B cell (primary cell): Measurements from ENCODE around the gene DNAL1. TPM values are rescaled to one million over a fixed set of nuclear protein-coding genes. Genes with fewer than 3 reads are reported as not detected.

Experiments used
- ATAC-seq: fragments of 200-7000 bp; cut with Tn5 transposase; one replicate; pipeline ENCODE4 v1.10.0; 2021; ENCODE audit warnings: low read depth, mild to moderate bottlenecking, moderate number of reproducible peaks, moderate library complexity
- CTCF ChIA-PET: fragments of 350-600 bp; sonication (Branson Sonifier 250); formaldehyde crosslinking; loops from one replicate; lab custom pipeline; 2021; ENCODE audit warnings: antibody characterized with exemption, inconsistent platforms; lab: Charles Lee
- POLR2A ChIA-PET: fragments of 350-600 bp; sonication (Branson Sonifier 250); formaldehyde crosslinking; loops from one replicate; lab custom pipeline; 2021; ENCODE audit warnings: antibody characterized with exemption; lab: Charles Lee
- DNase-seq: peaks from one replicate; pipeline ENCODE4 v3.0.0; 2013
- H2AFZ ChIP-seq: 2 replicates; pipeline ENCODE4 v1.6.1; 2012; ENCODE audit warnings: mild to moderate bottlenecking, low read depth, low read length; ENCODE audit not compliant: insufficient read depth, poor library complexity, severe bottlenecking
- H3K27ac ChIP-seq, 2 donors: 1 replicate in 1 of 2; 2 replicates in 1 of 2; pipeline ENCODE4 v1.5.1; 2012 to 2013; ENCODE audit warnings: low read length in 2 of 2, mild to moderate bottlenecking in 2 of 2, moderate library complexity in 1 of 2
- H3K27me3 ChIP-seq, 4 experiments: fragments of 200-600 bp in 1 of 4; sonication (generic) in 1 of 4; replicated peaks in 1 of 4; 1 replicate in 2 of 4; 2 replicates in 2 of 4; pipeline versions ENCODE4 v1.6.1 to v1.7.0; 2013 to 2016; ENCODE audit warnings: low read length in 3 of 4, mild to moderate bottlenecking in 2 of 4, mixed read lengths in 1 of 4, moderate library complexity in 1 of 4; ENCODE audit not compliant: insufficient read depth in 4 of 4, control insufficient read depth in 3 of 4; ENCODE audit errors: control extremely low read depth in 1 of 4
- H3K36me3 ChIP-seq, 2 experiments: replicated peaks in 1 of 2; 1 replicate in 1 of 2; 2 replicates in 1 of 2; pipeline versions ENCODE4 v1.6.1 to v1.7.1; 2013; ENCODE audit warnings: low read length in 1 of 2; ENCODE audit not compliant: insufficient read depth in 2 of 2, control insufficient read depth in 1 of 2; ENCODE audit errors: control extremely low read depth in 1 of 2, extremely low read depth in 1 of 2
- H3K4me1 ChIP-seq, 2 donors: fragments of 200-600 bp in 1 of 2; sonication (generic) in 1 of 2; 1 replicate in 1 of 2; 2 replicates in 1 of 2; pipeline versions ENCODE4 v1.5.1 to v1.6.1; 2013 to 2017; ENCODE audit warnings: low read length in 2 of 2; ENCODE audit not compliant: control insufficient read depth in 2 of 2, insufficient read depth in 2 of 2
- H3K4me2 ChIP-seq: replicated peaks from 2 replicates; pipeline ENCODE3; 2012; ENCODE audit warnings: mild to moderate bottlenecking, low read depth, low read length; ENCODE audit not compliant: poor library complexity, severe bottlenecking
- H3K4me3 ChIP-seq, 5 experiments: fragments of 200-600 bp in 1 of 5; sonication (generic) in 1 of 5; 1 replicate in 3 of 5; 2 replicates in 2 of 5; pipeline versions ENCODE4 v1.5.1 to v1.7.0; 2011 to 2016; ENCODE audit warnings: low read length in 4 of 5, mild to moderate bottlenecking in 4 of 5, low read depth in 2 of 5, control low read depth in 1 of 5, moderate library complexity in 1 of 5; ENCODE audit not compliant: insufficient read depth in 1 of 5; ENCODE audit errors: control extremely low read depth in 1 of 5, extremely low read depth in 1 of 5
- H3K79me2 ChIP-seq: fragments of 200-600 bp; sonication (generic); one replicate; pipeline ENCODE4 v1.6.0; 2016; ENCODE audit warnings: low read length; ENCODE audit not compliant: control insufficient read depth, insufficient read depth
- H3K9ac ChIP-seq: fragments of 200-600 bp; sonication (generic); 2 replicates; pipeline ENCODE4 v1.6.1; 2017; ENCODE audit warnings: mild to moderate bottlenecking, low read length, moderate library complexity
- H3K9me3 ChIP-seq, 3 donors: one replicate each; pipeline versions ENCODE4 v1.6.1 to v1.7.1; 2013; ENCODE audit warnings: low read length in 2 of 3; ENCODE audit not compliant: control insufficient read depth in 2 of 3, insufficient read depth in 1 of 3; ENCODE audit errors: control extremely low read depth in 1 of 3
- H4K20me1 ChIP-seq: 2 replicates; pipeline ENCODE4 v1.6.0; 2012; ENCODE audit warnings: mild to moderate bottlenecking, low read length; ENCODE audit not compliant: insufficient read depth, control insufficient read depth, poor library complexity, severe bottlenecking
- H3K27ac Mint-ChIP-seq: one replicate; pipeline ENCODE4 v1.8.0; 2021; ENCODE audit warnings: mixed read lengths
- H3K27me3 Mint-ChIP-seq: one replicate; pipeline ENCODE4 v1.8.0; 2021; ENCODE audit warnings: mixed read lengths
- H3K4me1 Mint-ChIP-seq: one replicate; pipeline ENCODE4 v1.8.0; 2021; ENCODE audit warnings: mixed read lengths
- H3K4me3 Mint-ChIP-seq: one replicate; pipeline ENCODE4 v1.8.0; 2021; ENCODE audit warnings: mixed read lengths
- H3K9me3 Mint-ChIP-seq: one replicate; pipeline ENCODE4 v1.8.0; 2022; ENCODE audit warnings: mixed read lengths; ENCODE audit not compliant: insufficient read depth
- EZH2 ChIP-seq: IDR thresholded peaks from 2 replicates; pipeline ENCODE4 v1.6.1; 2012; ENCODE audit warnings: borderline replicate concordance, low read depth, mild to moderate bottlenecking, moderate library complexity, low read length; ENCODE audit not compliant: insufficient read depth, poor library complexity, severe bottlenecking
- WGBS: methylation state at CpG from one replicate; pipeline ENCODE4 v1.1.5; 2013; ENCODE audit warnings: missing lambda C conversion rate; ENCODE audit not compliant: insufficient coverage; 5-methylcytosine and 5-hydroxymethylcytosine counted together
- intact Hi-C: fragments of 100-400 bp; cut with micrococcal nuclease; formaldehyde crosslinking; loops from one replicate; pipeline ENCODE4 v1.10.0; 2022
- polyA plus RNA-seq: library from polyadenylated mRNA; depleted of rRNA; stranded (reverse); fragments of >200 nt; gene quantifications from 2 replicates; pipeline ENCODE4 v1.2.3, GENCODE V29; 2012
- total RNA-seq, 2 donors: library from RNA; stranded (reverse); fragments of 120-200 nt in 1 of 2; gene quantifications; 1 replicate in 1 of 2; 2 replicates in 1 of 2; pipeline versions ENCODE4 v1.2.3 to v1.2.4, GENCODE V29; 2013 to 2022
- TF ChIP-seq, protein P1 (sequence below): fragments of 200-600 bp; IDR thresholded peaks from one replicate; pipeline ENCODE4 v1.8.0; 2022; ENCODE audit warnings: antibody characterized with exemption, mild to moderate bottlenecking

Gene DNAL1
- total and polyA plus RNA-seq, 2 donors (not counting 1 experiment from before 2014, with no cell fraction given), result 2.0 to 10.7 TPM

DNA sequence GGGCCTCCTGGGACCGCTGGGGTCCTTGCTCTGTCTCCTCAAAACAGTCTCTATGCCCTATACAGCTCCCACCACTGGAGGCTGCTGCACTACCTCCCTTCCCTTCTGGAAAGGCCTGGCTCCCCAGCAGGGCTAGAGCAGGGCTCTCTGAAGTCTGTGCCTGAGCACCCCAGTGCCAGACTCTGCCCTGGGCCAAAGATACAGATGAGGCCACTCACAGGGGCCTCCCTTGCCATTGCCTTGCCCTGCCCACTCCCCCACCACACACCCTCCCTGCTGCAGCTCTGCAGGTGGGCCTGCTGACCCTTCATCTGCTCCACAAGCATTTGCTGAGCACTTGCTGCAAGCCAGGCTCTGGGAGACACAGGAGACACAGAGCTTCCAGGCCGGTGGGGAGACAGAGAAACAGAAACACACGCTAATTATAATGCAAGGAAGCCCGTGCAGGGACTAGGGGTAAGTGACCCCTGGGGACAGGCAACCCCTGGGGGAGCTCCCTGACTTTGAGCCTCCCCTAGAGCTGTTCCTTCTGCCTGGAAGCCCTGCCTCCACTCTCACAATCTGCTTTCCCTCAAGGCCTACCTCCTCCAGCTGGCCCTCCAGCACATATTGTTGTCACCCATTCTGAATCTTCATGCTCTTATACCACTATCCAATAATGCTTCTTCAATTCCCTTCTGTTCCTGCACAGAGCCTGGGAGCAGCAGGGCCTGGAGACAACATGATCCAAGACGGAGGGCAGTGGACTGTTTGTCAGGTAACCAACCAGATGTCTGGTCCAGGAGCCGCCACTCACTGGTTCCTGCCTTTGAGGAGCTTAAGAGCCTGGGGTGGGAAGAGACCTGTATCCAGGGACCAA, 102.0 kb downstream of the DNAL1 start:
- DNase-seq (no peak), ATAC-seq (no peak)
- H3K4me3 ChIP-seq, result peak overlapping the region in 1 of 5 experiments; percentile 7
- Mint-ChIP-seq H3K27ac (peak overlapping the region; percentile 82), H3K4me3 (peak overlapping the region; percentile 73), H3K4me1 (peaks cover 97% of the 10 kb centered on the region), H3K9me3 (no peaks in the 10 kb centered on the region), H3K27me3 (no peaks in the 10 kb centered on the region)
- peak overlapping the region; percentile 61 to 81 for H3K27ac ChIP-seq
- 34% methylated on average over 5 of the region's 6 CpGs for WGBS
- TF ChIP-seq, protein P1, sequence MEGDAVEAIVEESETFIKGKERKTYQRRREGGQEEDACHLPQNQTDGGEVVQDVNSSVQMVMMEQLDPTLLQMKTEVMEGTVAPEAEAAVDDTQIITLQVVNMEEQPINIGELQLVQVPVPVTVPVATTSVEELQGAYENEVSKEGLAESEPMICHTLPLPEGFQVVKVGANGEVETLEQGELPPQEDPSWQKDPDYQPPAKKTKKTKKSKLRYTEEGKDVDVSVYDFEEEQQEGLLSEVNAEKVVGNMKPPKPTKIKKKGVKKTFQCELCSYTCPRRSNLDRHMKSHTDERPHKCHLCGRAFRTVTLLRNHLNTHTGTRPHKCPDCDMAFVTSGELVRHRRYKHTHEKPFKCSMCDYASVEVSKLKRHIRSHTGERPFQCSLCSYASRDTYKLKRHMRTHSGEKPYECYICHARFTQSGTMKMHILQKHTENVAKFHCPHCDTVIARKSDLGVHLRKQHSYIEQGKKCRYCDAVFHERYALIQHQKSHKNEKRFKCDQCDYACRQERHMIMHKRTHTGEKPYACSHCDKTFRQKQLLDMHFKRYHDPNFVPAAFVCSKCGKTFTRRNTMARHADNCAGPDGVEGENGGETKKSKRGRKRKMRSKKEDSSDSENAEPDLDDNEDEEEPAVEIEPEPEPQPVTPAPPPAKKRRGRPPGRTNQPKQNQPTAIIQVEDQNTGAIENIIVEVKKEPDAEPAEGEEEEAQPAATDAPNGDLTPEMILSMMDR, result no peak
- no peak for TF ChIP-seq EZH2
- peaks cover 99% of the 10 kb centered on the region for H4K20me1 ChIP-seq
- peaks cover 0 to 14% of the 10 kb centered on the region in 2 experiments for H3K36me3 ChIP-seq
- POLR2A ChIA-PET, result interaction anchor here (0.6 to 0.8 kb wide), 2 partner anchors 13 to 70 kb away, joined by 3 to 7 read pairs; a partner anchor contains a TSS
- H3K4me1 ChIP-seq, result peaks cover 98 to 99% of the 10 kb centered on the region in 2 donors
- intact Hi-C loops, result no loop called here
- peak overlapping the region; percentile 76 for H3K4me2 ChIP-seq
- CTCF ChIA-PET, result interaction anchor here (0.9 to 17.2 kb wide), 5 partner anchors 10 to 78 kb away, joined by 4 to 184 read pairs (median 70); a partner anchor contains a TSS
- H3K9me3 ChIP-seq, result no peaks in the 10 kb centered on the region
- peaks cover 100% of the 10 kb centered on the region for H3K79me2 ChIP-seq
- H3K27me3 ChIP-seq, result no peaks in the 10 kb centered on the region
- no peak overlapping the region for H2AFZ ChIP-seq
- peak overlapping the region; percentile 8 for H3K9ac ChIP-seq
